SU-DHL-6 (cell line): ENCODE measurements around the gene POU6F2.

ENCODE experiments used
- H2AFZ ChIP-seq: fragments of 200-600 bp; sonication (generic); 2 replicates; pipeline ENCODE4 v1.6.1; 2014; ENCODE audit warnings: low read depth, mild to moderate bottlenecking, moderate library complexity, mixed read lengths, antibody characterized with exemption, low read length; ENCODE audit not compliant: severe bottlenecking
- H3F3A ChIP-seq: fragments of 200-600 bp; shearing (Covaris generic); 2 replicates; pipeline ENCODE4 v1.6.0; 2016; ENCODE audit warnings: antibody characterized with exemption, mild to moderate bottlenecking; ENCODE audit not compliant: insufficient read depth
- H3K27ac ChIP-seq: fragments of 200-600 bp; sonication (generic); 2 replicates; pipeline ENCODE4 v1.5.1; 2016; ENCODE audit warnings: low read depth, mild to moderate bottlenecking, low read length, moderate library complexity, mixed read lengths
- H3K27me3 ChIP-seq: fragments of 200-600 bp; sonication (generic), shearing (Covaris generic); 2 replicates; pipeline ENCODE4 v1.6.0; 2014; ENCODE audit warnings: mild to moderate bottlenecking, low read length
- H3K36me3 ChIP-seq: fragments of 200-600 bp; sonication (generic); 2 replicates; pipeline ENCODE4 v1.6.1; 2014; ENCODE audit warnings: mild to moderate bottlenecking, low read length, mixed read lengths
- H3K4me2 ChIP-seq: fragments of 300-600, 200-600 bp; shearing (Covaris generic), sonication (generic); 2 replicates; pipeline ENCODE4 v1.6.0; 2014; ENCODE audit warnings: low read length, low read depth, mild to moderate bottlenecking; ENCODE audit not compliant: poor library complexity, severe bottlenecking
- H3K4me3 ChIP-seq: fragments of 200-600 bp; sonication (generic); 2 replicates; pipeline ENCODE4 v1.5.1; 2014; ENCODE audit warnings: antibody characterized with exemption, low read length, mild to moderate bottlenecking, mixed read lengths; ENCODE audit not compliant: insufficient read depth, poor library complexity, severe bottlenecking
- H3K79me2 ChIP-seq: fragments of 200-600 bp; sonication (generic); 2 replicates; pipeline ENCODE4 v1.6.1; 2014; ENCODE audit warnings: mild to moderate bottlenecking, low read length, moderate library complexity; ENCODE audit not compliant: insufficient read depth
- H3K9ac ChIP-seq: fragments of 200-600 bp; sonication (generic); 2 replicates; pipeline ENCODE4 v1.7.0; 2014; ENCODE audit warnings: mild to moderate bottlenecking, low read length
- H3K9me2 ChIP-seq: fragments of 200-600 bp; sonication (generic); replicated peaks from 2 replicates; pipeline ENCODE4 v1.6.1; 2014; ENCODE audit warnings: low read length; ENCODE audit not compliant: insufficient read depth
- H3K9me3 ChIP-seq: fragments of 200-600 bp; sonication (generic); 2 replicates; pipeline ENCODE4 v1.6.1; 2014; ENCODE audit warnings: low read length, mixed read lengths; ENCODE audit not compliant: insufficient read depth
- H4K20me1 ChIP-seq: fragments of 200-600 bp; sonication (generic); 2 replicates; pipeline ENCODE4 v1.6.1; 2014; ENCODE audit warnings: low read depth, mild to moderate bottlenecking, antibody characterized with exemption, low read length, moderate library complexity, mixed read lengths
- EZH2phosphoT487 ChIP-seq: fragments of 200-600 bp; sonication (generic), shearing (Covaris generic); conservative IDR thresholded peaks from 2 replicates; pipeline ENCODE4 v1.6.1; 2018; ENCODE audit warnings: mild to moderate bottlenecking, antibody characterized with exemption, low read length, moderate library complexity, mixed read lengths
- TF ChIP-seq, protein P1 (sequence below): fragments of 200-600 bp; sonication (generic); IDR thresholded peaks from one replicate; pipeline ENCODE4 v1.5.1; 2017; ENCODE audit warnings: antibody characterized with exemption, mild to moderate bottlenecking, low read length, moderate library complexity; ENCODE audit not compliant: insufficient read depth, poor library complexity, severe bottlenecking

POU6F2 gene

DNA sequence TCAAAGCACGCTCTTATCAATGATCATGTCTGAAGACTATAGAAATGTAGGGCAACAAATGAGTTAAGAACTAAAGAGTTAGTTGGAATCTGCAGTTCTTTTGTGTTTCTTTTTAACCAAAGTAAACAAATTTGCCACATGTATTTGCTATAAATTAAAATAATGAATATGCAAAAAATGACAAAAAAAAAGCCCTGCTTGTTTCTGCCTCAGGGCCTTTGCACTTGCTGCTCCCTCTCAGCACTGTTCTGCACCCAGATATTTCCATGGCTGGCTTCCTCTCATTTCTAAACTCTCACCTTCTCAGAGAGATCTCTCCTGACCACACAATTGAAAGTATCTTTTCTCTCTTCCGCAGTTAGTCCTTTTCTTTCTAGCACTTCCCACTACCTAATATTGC is 406.7 kb downstream of the POU6F2 start:
- no peak overlapping the region for H3K9ac ChIP-seq
- no peak for TF ChIP-seq EZH2phosphoT487
- TF ChIP-seq, protein P1, sequence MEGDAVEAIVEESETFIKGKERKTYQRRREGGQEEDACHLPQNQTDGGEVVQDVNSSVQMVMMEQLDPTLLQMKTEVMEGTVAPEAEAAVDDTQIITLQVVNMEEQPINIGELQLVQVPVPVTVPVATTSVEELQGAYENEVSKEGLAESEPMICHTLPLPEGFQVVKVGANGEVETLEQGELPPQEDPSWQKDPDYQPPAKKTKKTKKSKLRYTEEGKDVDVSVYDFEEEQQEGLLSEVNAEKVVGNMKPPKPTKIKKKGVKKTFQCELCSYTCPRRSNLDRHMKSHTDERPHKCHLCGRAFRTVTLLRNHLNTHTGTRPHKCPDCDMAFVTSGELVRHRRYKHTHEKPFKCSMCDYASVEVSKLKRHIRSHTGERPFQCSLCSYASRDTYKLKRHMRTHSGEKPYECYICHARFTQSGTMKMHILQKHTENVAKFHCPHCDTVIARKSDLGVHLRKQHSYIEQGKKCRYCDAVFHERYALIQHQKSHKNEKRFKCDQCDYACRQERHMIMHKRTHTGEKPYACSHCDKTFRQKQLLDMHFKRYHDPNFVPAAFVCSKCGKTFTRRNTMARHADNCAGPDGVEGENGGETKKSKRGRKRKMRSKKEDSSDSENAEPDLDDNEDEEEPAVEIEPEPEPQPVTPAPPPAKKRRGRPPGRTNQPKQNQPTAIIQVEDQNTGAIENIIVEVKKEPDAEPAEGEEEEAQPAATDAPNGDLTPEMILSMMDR, result no peak
- no peaks in the 10 kb centered on the region for H3K27me3 ChIP-seq
- H3K79me2 ChIP-seq, result no peaks in the 10 kb centered on the region
- H3K9me2 ChIP-seq, result no peaks in the 10 kb centered on the region
- H3K4me2 ChIP-seq, result no peak overlapping the region
- H3K27ac ChIP-seq, result no peak overlapping the region
- H3K4me3 ChIP-seq, result no peak overlapping the region
- H4K20me1 ChIP-seq, result no peaks in the 10 kb centered on the region
- H3K36me3 ChIP-seq, result no peaks in the 10 kb centered on the region
- H3F3A ChIP-seq, result no peaks in the 10 kb centered on the region
- H2AFZ ChIP-seq, result no peak overlapping the region
- no peaks in the 10 kb centered on the region for H3K9me3 ChIP-seq

DNA sequence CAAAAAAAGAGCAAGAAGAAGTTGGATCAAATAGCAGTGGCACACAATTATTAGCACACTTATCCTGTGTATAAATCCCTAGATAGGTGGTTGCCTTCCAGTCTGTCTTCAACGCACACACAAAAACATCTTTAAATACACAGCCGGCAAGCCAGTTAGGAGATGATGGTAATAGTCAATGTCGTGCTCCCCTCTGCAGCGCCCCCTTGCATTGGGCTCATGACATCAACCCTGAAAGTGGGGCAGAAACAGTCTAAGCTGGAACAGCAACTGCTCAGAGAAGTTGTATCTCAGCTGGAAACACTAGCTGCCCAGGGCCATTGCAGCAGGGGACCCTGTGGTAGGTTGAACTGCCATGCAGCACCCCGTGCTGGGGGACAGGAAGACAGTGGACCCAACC is 409.0 kb downstream of the POU6F2 start:
- TF ChIP-seq EZH2phosphoT487, result no peak
- TF ChIP-seq, protein P1, result no peak
- Histone ChIP-seq H3F3A (no peaks in the 10 kb centered on the region), H3K9me3 (no peaks in the 10 kb centered on the region), H3K9ac (no peak overlapping the region), H4K20me1 (no peaks in the 10 kb centered on the region), H3K27ac (no peak overlapping the region), H3K79me2 (no peaks in the 10 kb centered on the region), H3K4me2 (no peak overlapping the region), H3K9me2 (no peaks in the 10 kb centered on the region), H3K27me3 (no peaks in the 10 kb centered on the region), H2AFZ (no peak overlapping the region), H3K4me3 (no peak overlapping the region), H3K36me3 (no peaks in the 10 kb centered on the region)

- Histone ChIP-seq H3K9me3 (no peaks in the 10 kb centered on the region), H3F3A (no peaks in the 10 kb centered on the region), H3K9me2 (no peaks in the 10 kb centered on the region), H3K27ac (no peak overlapping the region), H3K4me2 (no peak overlapping the region), H3K27me3 (no peaks in the 10 kb centered on the region), H3K4me3 (no peak overlapping the region), H3K9ac (no peak overlapping the region), H3K36me3 (no peaks in the 10 kb centered on the region), H4K20me1 (no peaks in the 10 kb centered on the region), H3K79me2 (no peaks in the 10 kb centered on the region), H2AFZ (no peak overlapping the region)
- TF ChIP-seq EZH2phosphoT487, result no peak
- TF ChIP-seq, protein P1, result no peak
Measured at GRCh38 chr7:39392151-39392550, 414.4 kb downstream of the POU6F2 start.
